NT2/D1 (cell line): ENCODE results near the gene PDIK1L.

Source experiments
- DNase-seq: peaks from one replicate; pipeline ENCODE4 v3.0.0-alpha.2; 2011; ENCODE audit warnings: low read depth, low spot score
- H3K27me3 ChIP-seq: 2 replicates; pipeline ENCODE4 v1.6.0; 2011; ENCODE audit warnings: mild to moderate bottlenecking; ENCODE audit not compliant: insufficient read length, insufficient read depth
- H3K36me3 ChIP-seq: 2 replicates; pipeline ENCODE4 v1.6.1; 2011; ENCODE audit warnings: mild to moderate bottlenecking, low read length, mixed read lengths; ENCODE audit not compliant: insufficient read depth, insufficient read length
- H3K4me1 ChIP-seq: 2 replicates; pipeline ENCODE4 v1.5.1; 2011; ENCODE audit not compliant: insufficient read depth, insufficient read length
- H3K4me3 ChIP-seq: 2 replicates; pipeline ENCODE4 v1.5.1; 2011; ENCODE audit warnings: low read depth; ENCODE audit not compliant: insufficient read length
- H3K9ac ChIP-seq: 2 replicates; pipeline ENCODE4 v1.6.0; 2011; ENCODE audit warnings: low read depth; ENCODE audit not compliant: insufficient read length
- H3K9me3 ChIP-seq: 2 replicates; pipeline ENCODE4 v1.5.1; 2011; ENCODE audit warnings: mild to moderate bottlenecking, low read length; ENCODE audit not compliant: insufficient read depth
- SUZ12 ChIP-seq: IDR thresholded peaks from 2 replicates; pipeline ENCODE4 v1.6.1; 2011; ENCODE audit not compliant: insufficient read length, insufficient read depth; ENCODE audit errors: extremely low read depth
- YY1 ChIP-seq: IDR thresholded peaks from 2 replicates; pipeline ENCODE4 v1.6.1; 2011; ENCODE audit not compliant: insufficient read length, insufficient read depth
- ZNF274 ChIP-seq: IDR thresholded peaks from 2 replicates; pipeline ENCODE4 v1.6.1; 2011; ENCODE audit warnings: mild to moderate bottlenecking, low read depth, low read length

Gene PDIK1L

DNA sequence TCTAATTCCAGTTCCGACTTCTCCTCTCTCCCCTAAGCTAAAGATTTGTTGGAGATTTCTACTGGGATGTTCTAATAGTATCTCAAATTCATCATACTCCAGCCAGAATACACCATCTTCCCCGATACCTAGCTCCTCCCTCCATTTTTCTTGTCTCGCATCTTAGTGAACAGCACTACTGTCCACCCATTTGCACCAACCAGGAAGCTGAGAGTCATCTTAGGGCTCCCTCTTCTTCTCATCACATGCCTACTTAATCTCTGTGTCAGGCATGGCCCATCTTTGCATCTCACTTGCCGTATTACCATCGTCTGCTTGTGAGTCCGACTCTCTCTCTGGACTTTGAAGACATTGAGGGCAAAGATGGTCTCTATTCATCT, 40.7 kb upstream of the PDIK1L start:
- Histone ChIP-seq H3K27me3 (no peaks in the 10 kb centered on the region), H3K4me1 (peaks cover 18% of the 10 kb centered on the region), H3K9ac (no peak overlapping the region), H3K9me3 (no peaks in the 10 kb centered on the region), H3K36me3 (no peaks in the 10 kb centered on the region), H3K4me3 (no peak overlapping the region)
- TF ChIP-seq ZNF274 (no peak), YY1 (no peak)
- DNase-seq, result no peak

DNA sequence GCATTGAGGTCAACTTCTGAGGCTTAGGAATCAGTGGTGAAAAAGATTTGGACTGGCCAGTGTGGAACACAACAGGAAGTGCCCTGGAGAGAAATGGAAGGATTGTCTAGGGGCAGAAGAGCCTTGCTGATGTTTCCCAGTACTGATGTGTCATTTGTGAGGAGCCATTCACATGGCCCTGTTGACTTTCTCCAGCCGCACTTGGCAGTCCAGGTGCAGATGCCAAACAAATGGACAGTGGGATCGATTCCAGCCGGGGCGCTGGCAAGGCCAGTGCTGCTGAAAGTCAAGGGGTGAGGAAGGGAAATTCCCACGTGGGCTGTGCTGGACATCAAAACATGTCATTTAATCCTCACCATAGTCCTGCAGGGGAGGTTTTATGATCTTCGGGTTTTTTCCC, 39.3 kb upstream of the PDIK1L start:
- Histone ChIP-seq H3K27me3 (no peaks in the 10 kb centered on the region), H3K36me3 (no peaks in the 10 kb centered on the region), H3K9me3 (no peaks in the 10 kb centered on the region), H3K9ac (no peak overlapping the region), H3K4me1 (peaks cover 5% of the 10 kb centered on the region), H3K4me3 (no peak overlapping the region)
- TF ChIP-seq ZNF274, result no peak
- TF ChIP-seq YY1, result no peak
- no peak for TF ChIP-seq SUZ12
- no peak for DNase-seq

DNA sequence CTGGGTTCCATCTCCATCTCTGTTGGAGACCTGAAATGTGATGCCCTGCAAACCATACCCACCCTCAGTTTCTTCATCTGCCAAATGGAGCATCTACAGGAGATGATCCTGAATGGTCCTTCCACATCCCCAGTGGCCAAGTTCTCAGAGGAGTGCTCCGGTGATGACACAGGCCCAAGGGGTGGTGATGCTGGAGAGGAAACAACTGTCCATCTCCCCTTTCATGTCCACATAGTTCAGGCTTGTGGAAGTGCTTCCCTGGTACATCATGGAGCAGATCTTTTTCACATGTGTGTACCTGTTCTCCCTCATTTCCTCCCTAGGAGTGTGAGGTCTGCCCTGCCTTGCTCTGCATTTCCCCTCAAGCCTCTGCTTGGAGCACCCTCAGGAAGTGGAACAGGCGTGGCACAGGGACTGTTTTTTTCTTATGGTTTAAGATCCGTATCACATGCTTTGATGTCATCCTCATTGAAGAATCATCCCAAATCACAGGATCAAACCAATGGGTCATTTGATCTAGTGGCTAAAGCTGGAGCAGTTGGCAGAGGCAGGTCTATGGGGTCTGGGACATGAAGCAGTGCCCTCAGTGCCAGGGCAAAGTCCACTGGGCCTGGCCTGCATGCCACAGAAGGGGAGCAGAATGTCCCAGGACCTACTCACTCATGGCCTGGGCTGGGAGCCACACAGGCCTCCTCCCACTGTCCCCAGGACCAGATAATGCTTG, 36.0 kb upstream of the PDIK1L start:
- Histone ChIP-seq H3K27me3 (no peaks in the 10 kb centered on the region), H3K36me3 (no peaks in the 10 kb centered on the region), H3K4me1 (peaks cover 3% of the 10 kb centered on the region), H3K4me3 (no peak overlapping the region), H3K9me3 (no peaks in the 10 kb centered on the region), H3K9ac (no peak overlapping the region)
- no peak for DNase-seq
- TF ChIP-seq ZNF274, result no peak
- no peak for TF ChIP-seq SUZ12
- no peak for TF ChIP-seq YY1

DNA sequence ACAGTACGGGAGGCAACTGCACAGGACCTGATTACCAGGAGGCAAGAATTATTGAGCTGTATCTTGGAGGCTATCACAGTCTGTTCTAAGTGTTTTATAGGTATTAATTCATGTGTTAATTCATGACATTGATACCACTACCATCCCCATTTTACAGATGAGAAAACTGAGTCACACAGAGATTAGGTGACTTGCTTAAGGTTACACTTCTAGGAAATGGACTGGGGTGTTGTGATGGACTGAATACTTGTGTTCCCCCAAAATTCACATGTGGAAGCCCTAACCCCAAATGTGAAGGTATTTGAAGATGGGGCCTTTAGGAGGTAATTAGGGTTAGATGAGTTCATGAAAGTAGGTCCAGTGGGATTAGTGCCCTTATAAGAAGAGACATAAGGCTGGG, 34.1 kb upstream of the PDIK1L start:
- peaks cover 3% of the 10 kb centered on the region for H3K4me1 ChIP-seq
- no peak overlapping the region for H3K9ac ChIP-seq
- no peaks in the 10 kb centered on the region for H3K36me3 ChIP-seq
- H3K27me3 ChIP-seq, result no peaks in the 10 kb centered on the region
- TF ChIP-seq SUZ12 (no peak), YY1 (no peak), ZNF274 (no peak)
- no peaks in the 10 kb centered on the region for H3K9me3 ChIP-seq
- no peak for DNase-seq
- no peak overlapping the region for H3K4me3 ChIP-seq

DNA sequence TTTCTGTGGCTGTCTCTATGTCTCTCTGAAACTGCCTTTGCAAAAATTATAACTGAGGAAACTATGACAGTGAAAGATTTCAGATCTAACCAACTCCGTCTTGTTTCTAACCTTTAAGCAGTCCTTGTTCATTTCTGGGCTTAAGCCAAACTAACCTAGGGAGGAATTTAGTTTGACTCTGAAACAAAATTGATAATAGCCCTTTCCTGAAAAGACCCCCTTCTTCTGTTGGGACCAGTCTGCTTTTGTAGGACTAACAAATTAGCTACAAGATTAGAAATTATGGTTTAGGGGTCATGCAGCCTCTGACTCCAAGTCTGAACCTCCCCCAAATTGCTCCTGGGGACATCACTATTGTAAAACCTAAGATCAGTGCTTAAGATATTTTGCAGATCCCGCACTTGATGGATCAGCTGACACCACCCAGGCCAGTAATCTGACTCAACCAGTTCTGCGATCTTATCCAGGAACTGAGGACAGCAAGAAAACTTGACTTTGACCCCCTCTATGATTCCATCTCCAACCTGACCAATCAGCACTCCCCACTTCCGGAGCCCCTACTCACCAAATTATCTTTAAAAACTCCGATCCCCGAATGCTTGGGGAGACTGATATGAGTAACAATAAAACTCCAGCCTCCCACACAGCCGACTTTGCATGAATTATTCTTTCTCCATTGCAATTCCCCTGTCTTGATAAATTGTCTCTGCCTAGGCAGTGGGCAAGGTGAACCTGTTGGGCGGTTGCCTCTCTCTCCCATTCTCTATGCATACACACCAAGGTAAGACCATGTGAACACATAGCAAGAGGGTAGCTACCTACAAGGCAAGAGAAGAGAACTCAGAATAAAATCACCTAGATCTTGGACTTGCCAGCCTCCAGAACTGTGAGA, 33.1 kb upstream of the PDIK1L start:
- no peak for DNase-seq
- Histone ChIP-seq H3K4me1 (peaks cover 3% of the 10 kb centered on the region), H3K9ac (no peak overlapping the region), H3K27me3 (no peaks in the 10 kb centered on the region), H3K9me3 (no peaks in the 10 kb centered on the region), H3K36me3 (no peaks in the 10 kb centered on the region), H3K4me3 (no peak overlapping the region)
- TF ChIP-seq YY1 (no peak), ZNF274 (no peak), SUZ12 (no peak)

- Histone ChIP-seq H3K27me3 (peaks cover 3% of the 10 kb centered on the region), H3K9me3 (no peaks in the 10 kb centered on the region), H3K36me3 (no peaks in the 10 kb centered on the region), H3K9ac (no peak overlapping the region), H3K4me3 (no peak overlapping the region), H3K4me1 (peaks cover 3% of the 10 kb centered on the region)
- DNase-seq, result no peak
- TF ChIP-seq ZNF274 (no peak), YY1 (no peak), SUZ12 (no peak)
Measured at GRCh38 chr1:26079178-26079563, 32.5 kb upstream of the PDIK1L start.

DNA sequence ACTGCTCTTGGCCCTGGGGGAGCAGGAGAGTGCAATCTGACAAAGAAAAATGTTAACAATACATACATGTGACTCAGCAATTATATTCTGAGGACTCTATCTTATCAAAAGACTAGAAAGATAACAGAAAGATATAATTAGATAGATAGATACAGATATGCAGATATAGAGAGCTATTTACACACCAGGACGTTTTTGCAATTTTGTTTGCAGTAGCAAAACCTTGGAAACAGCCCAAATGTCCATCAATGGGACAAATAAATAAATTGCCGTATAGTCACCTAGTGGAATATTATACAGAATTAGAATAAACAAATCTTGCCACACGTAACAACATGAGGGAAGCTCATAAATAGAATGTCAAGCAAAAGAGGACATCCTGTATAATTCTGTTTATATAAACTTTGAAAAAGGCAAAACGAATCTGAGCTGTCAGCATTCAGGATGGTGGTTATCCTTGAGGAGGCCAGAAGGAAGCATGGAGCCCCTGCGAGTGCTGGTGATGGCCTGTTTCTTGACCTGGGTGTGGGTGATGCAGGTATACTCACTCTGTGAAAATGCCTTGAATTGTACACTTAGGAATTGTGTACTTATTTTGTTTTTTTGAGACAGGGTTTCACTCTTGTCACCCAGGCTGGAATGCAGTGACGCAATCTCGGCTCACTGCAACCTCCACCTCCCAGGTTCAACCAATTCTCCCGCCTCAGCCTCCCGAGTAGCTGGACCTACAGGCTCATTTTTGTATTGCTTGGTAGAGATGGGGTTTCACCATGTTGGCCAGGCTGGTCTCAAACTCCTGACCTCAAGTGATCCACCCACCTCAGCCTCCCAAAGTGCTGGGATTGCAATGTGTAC, 31.4 kb upstream of the PDIK1L start:
- TF ChIP-seq ZNF274, result no peak
- TF ChIP-seq SUZ12, result no peak
- no peak for TF ChIP-seq YY1
- Histone ChIP-seq H3K9ac (no peak overlapping the region), H3K4me1 (peaks cover 3% of the 10 kb centered on the region)

More for the DNA sequence above, 31.4 kb upstream of the PDIK1L start:
- Histone ChIP-seq H3K27me3 (peaks cover 5% of the 10 kb centered on the region), H3K36me3 (no peaks in the 10 kb centered on the region), H3K9me3 (no peaks in the 10 kb centered on the region), H3K4me3 (no peak overlapping the region)
- DNase-seq, result no peak
